OCI-LY1 (cell line): ENCODE data around the gene LRRC3C.
A peak's percentile ranks its signal among the peaks of the same experiment; 100 is the strongest.
"Not testable (repeated sequence)": the region's sequence is repeated elsewhere in the genome, so short reads cannot be mapped to it uniquely, and the experiment has no call there.

Experiments
- H2AFZ ChIP-seq: fragments of 200-600 bp; sonication (generic), shearing (Covaris generic); 2 replicates; pipeline ENCODE4 v1.6.0; 2014; ENCODE audit warnings: antibody characterized with exemption, mild to moderate bottlenecking, low read length
- H3F3A ChIP-seq: fragments of 200-600 bp; sonication (generic), shearing (Covaris generic); 2 replicates; pipeline ENCODE4 v1.6.0; 2014; ENCODE audit warnings: mild to moderate bottlenecking, antibody characterized with exemption, low read length, moderate library complexity; ENCODE audit not compliant: insufficient read depth
- H3K27ac ChIP-seq: fragments of 200-600 bp; sonication (generic); 2 replicates; pipeline ENCODE4 v1.5.1; 2014; ENCODE audit warnings: low read length, mixed run types, mild to moderate bottlenecking, low read depth; ENCODE audit not compliant: poor library complexity, severe bottlenecking
- H3K27me3 ChIP-seq: fragments of 200-600 bp; sonication (generic); 2 replicates; pipeline ENCODE4 v1.6.0; 2014; ENCODE audit warnings: antibody characterized with exemption, mild to moderate bottlenecking, low read length, moderate library complexity; ENCODE audit not compliant: insufficient read depth
- H3K36me3 ChIP-seq: fragments of 200-600 bp; sonication (generic); 2 replicates; pipeline ENCODE4 v1.6.1; 2014; ENCODE audit warnings: mild to moderate bottlenecking, antibody characterized with exemption, low read length, moderate library complexity, mixed read lengths; ENCODE audit not compliant: insufficient read depth
- H3K4me1 ChIP-seq: fragments of 200-600 bp; sonication (generic); 2 replicates; pipeline ENCODE4 v1.5.1; 2014; ENCODE audit warnings: mild to moderate bottlenecking, low read length, moderate library complexity; ENCODE audit not compliant: insufficient read depth, severe bottlenecking
- H3K4me2 ChIP-seq: fragments of 200-600 bp; sonication (generic), shearing (Covaris generic); 2 replicates; pipeline ENCODE4 v1.6.1; 2014; ENCODE audit warnings: low read length
- H3K4me3 ChIP-seq: fragments of 200-600 bp; sonication (generic); 2 replicates; pipeline ENCODE4 v1.5.1; 2014; ENCODE audit warnings: low read length, low read depth, mild to moderate bottlenecking, mixed read lengths; ENCODE audit not compliant: poor library complexity, severe bottlenecking
- H3K79me2 ChIP-seq: fragments of 200-600 bp; shearing (Covaris generic); 2 replicates; pipeline ENCODE4 v1.6.1; 2016; ENCODE audit warnings: mixed run types, low read length, mixed read lengths; ENCODE audit not compliant: insufficient read depth
- H3K9ac ChIP-seq: fragments of 200-600 bp; sonication (generic), shearing (Covaris generic); 2 replicates; pipeline ENCODE4 v1.6.1; 2014; ENCODE audit warnings: mild to moderate bottlenecking, low read length, mixed read lengths
- H3K9me2 ChIP-seq: fragments of 200-600 bp; sonication (generic), shearing (Covaris generic); 2 replicates; pipeline ENCODE4 v1.6.1; 2014; ENCODE audit warnings: low read depth, mild to moderate bottlenecking, low read length, mixed read lengths
- H3K9me3 ChIP-seq: fragments of 200-600 bp; shearing (Covaris generic); 2 replicates; pipeline ENCODE4 v1.6.1; 2014; ENCODE audit warnings: low read length, mixed read lengths
- H4K20me1 ChIP-seq: fragments of 200-600 bp; sonication (generic), shearing (Covaris generic); 2 replicates; pipeline ENCODE4 v1.6.0; 2016; ENCODE audit warnings: mild to moderate bottlenecking, low read length; ENCODE audit not compliant: insufficient read depth
- EZH2 ChIP-seq: fragments of 200-600 bp; sonication (generic), shearing (Covaris generic); IDR thresholded peaks from 2 replicates; pipeline ENCODE4 v1.8.0; 2017; ENCODE audit warnings: borderline replicate concordance, mixed run types, mild to moderate bottlenecking, antibody characterized with exemption, low read length, moderate library complexity, mixed read lengths
- TF ChIP-seq, protein P1 (sequence below): fragments of 200-600 bp; sonication (generic), shearing (Covaris generic); IDR thresholded peaks from 2 replicates; pipeline ENCODE4 v1.5.1; 2017; ENCODE audit warnings: mild to moderate bottlenecking, antibody characterized with exemption, low read length, moderate library complexity, mixed read lengths

The LRRC3C gene

DNA sequence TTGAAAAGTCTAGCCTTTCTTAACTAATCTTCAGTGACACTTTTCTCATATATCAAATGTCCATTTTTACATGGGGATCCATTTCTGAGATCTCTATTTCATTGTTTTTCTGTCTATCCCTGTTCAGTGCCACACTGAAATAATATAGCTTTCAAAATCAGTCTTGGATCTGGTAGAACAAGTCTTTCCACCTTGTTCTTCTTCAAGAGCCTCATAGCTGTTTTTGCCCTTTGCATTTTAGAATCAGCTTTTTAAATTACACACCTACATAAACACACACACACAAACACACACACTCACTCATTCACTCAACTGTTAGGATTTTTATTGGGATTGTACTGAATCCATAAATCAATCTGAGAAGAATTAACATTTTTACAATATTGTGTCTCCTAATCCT, 28.3 kb upstream of the LRRC3C start:
- H3K9me2 ChIP-seq, result no peaks in the 10 kb centered on the region
- H3K27ac ChIP-seq, result no peak overlapping the region
- H3K9me3 ChIP-seq, result peaks cover 4% of the 10 kb centered on the region
- H3K4me3 ChIP-seq, result no peak overlapping the region
- H3K27me3 ChIP-seq, result no peaks in the 10 kb centered on the region
- H4K20me1 ChIP-seq, result no peaks in the 10 kb centered on the region
- no peaks in the 10 kb centered on the region for H3K79me2 ChIP-seq
- no peak overlapping the region for H3K4me2 ChIP-seq
- no peak overlapping the region for H2AFZ ChIP-seq
- no peak for TF ChIP-seq EZH2
- TF ChIP-seq, protein P1, sequence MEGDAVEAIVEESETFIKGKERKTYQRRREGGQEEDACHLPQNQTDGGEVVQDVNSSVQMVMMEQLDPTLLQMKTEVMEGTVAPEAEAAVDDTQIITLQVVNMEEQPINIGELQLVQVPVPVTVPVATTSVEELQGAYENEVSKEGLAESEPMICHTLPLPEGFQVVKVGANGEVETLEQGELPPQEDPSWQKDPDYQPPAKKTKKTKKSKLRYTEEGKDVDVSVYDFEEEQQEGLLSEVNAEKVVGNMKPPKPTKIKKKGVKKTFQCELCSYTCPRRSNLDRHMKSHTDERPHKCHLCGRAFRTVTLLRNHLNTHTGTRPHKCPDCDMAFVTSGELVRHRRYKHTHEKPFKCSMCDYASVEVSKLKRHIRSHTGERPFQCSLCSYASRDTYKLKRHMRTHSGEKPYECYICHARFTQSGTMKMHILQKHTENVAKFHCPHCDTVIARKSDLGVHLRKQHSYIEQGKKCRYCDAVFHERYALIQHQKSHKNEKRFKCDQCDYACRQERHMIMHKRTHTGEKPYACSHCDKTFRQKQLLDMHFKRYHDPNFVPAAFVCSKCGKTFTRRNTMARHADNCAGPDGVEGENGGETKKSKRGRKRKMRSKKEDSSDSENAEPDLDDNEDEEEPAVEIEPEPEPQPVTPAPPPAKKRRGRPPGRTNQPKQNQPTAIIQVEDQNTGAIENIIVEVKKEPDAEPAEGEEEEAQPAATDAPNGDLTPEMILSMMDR, result no peak
- no peak overlapping the region for H3K9ac ChIP-seq
- H3F3A ChIP-seq, result no peaks in the 10 kb centered on the region; the same call in 1 of the 2 replicates
- H3K4me1 ChIP-seq, result peaks cover 25% of the 10 kb centered on the region
- H3K36me3 ChIP-seq, result peaks cover 22% of the 10 kb centered on the region

DNA sequence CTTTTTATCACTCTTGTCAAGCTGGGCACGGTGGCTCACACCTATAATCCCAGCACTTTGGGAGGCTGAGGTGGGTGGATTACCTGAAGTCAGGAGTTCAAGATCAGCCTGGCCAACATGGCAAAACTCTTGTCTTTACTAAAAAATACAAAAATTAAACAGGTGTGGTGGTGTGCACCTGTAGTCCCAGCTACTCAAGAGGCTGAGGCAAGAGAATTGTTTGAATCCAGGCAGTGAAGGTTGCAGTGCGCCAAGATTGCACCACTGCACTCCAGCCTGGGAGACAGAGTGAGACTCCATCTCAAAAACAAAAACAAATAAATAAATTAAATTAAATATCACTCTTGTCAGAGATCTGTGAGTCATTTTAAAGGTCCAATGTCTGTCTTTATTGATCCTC, 25.5 kb upstream of the LRRC3C start:
- not testable (repeated sequence) for H3K9me3 ChIP-seq, H3K4me1 ChIP-seq, H3K27ac ChIP-seq, H3K9me2 ChIP-seq, H3F3A ChIP-seq, H3K9ac ChIP-seq, H4K20me1 ChIP-seq, H3K4me2 ChIP-seq, H2AFZ ChIP-seq, H3K4me3 ChIP-seq, H3K79me2 ChIP-seq, H3K27me3 ChIP-seq
- peaks cover 42% of the 10 kb centered on the region for H3K36me3 ChIP-seq

DNA sequence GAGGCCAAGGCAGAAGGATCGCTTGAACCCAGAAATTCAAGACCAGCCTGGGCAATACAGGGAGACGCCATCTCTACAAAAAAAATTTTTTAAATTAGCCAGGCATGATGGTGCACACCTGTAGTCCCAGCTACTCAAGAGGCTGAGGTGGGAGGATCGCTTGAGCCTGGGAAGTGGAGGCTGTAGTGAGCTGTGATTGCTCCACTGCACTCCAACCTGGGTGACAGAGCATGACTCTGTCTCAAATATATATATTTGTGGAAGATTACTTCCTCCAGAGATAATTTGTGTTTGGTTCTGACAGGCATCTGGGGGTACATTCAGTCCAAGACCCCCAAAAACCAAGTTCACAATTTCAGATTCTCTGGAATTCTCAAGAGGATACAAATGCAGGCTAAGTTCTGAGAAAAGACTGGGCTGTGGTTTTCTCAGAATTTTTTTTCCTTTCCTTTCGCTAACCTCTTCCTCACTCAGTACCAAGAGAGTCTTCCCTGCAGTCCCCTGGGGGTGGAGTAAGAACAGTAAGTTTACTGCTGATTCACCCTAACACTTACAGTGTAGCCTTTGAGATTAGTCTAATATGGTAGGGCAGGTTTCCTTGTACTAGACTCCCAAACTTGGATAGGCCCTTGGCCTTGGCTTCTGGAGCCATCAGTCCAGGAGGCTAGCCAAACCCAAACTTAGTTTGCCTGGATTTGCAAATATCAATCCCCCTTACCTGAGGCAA, 24.2 kb upstream of the LRRC3C start:
- TF ChIP-seq, protein P1, result no peak
- no peak for TF ChIP-seq EZH2
- H3K9me2 ChIP-seq, result no peaks in the 10 kb centered on the region
- no peaks in the 10 kb centered on the region for H3F3A ChIP-seq
- H3K9ac ChIP-seq, result no peak overlapping the region
- peak overlapping the region; percentile 13 for H3K27ac ChIP-seq
- no peaks in the 10 kb centered on the region for H3K79me2 ChIP-seq
- no peak overlapping the region for H2AFZ ChIP-seq
- H3K36me3 ChIP-seq, result peaks cover 44% of the 10 kb centered on the region
- H4K20me1 ChIP-seq, result no peaks in the 10 kb centered on the region
- no peaks in the 10 kb centered on the region for H3K9me3 ChIP-seq
- no peak overlapping the region for H3K4me3 ChIP-seq
- H3K27me3 ChIP-seq, result no peaks in the 10 kb centered on the region
- H3K4me2 ChIP-seq, result no peak overlapping the region
- H3K4me1 ChIP-seq, result no peaks in the 10 kb centered on the region

DNA sequence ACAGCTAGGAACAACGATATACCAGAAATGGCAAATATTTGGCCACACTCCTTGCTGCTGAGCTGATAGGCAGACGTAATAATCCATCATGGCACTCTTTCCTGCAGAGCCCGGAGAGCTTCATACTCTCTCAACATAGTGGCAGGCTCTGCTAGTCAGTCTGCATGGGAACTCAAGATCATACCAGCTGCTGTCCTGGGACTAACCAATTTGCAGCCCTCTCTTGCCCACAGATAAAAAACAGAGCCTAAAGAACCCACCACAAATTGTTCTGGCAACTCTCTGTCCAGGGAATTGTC, 22.6 kb upstream of the LRRC3C start:
- Histone ChIP-seq H2AFZ (no peak overlapping the region), H3K4me2 (no peak overlapping the region), H3K9me2 (no peaks in the 10 kb centered on the region), H3F3A (no peaks in the 10 kb centered on the region), H3K9ac (no peak overlapping the region), H3K9me3 (no peaks in the 10 kb centered on the region), H3K27me3 (no peaks in the 10 kb centered on the region), H3K4me1 (no peaks in the 10 kb centered on the region), H3K36me3 (peaks cover 58% of the 10 kb centered on the region), H4K20me1 (no peaks in the 10 kb centered on the region), H3K27ac (no peak overlapping the region), H3K4me3 (no peak overlapping the region), H3K79me2 (no peaks in the 10 kb centered on the region)
- TF ChIP-seq, protein P1, result no peak
- no peak for TF ChIP-seq EZH2
